GM23338 (cell line): ENCODE data around the gene SHISAL2B. TPM values are rescaled to one million over a fixed set of nuclear protein-coding genes. Genes with fewer than 3 reads are reported as not detected.
"Not testable (repeated sequence)": the region's sequence is repeated elsewhere in the genome, so short reads cannot be mapped to it uniquely, and the experiment has no call there.

Experiments used
- ATAC-seq: fragments of 200-7000 bp; cut with Tn5 transposase; 3 replicates; pipeline ENCODE4 v1.9.1; 2020
- DNase-seq: peaks from one replicate; pipeline ENCODE4 v3.0.0-alpha.2; 2015; ENCODE audit warnings: low spot score
- H2AFZ ChIP-seq: fragments of 200-600 bp; sonication (generic); 2 replicates; pipeline ENCODE4 v1.8.0; 2016; ENCODE audit warnings: antibody characterized with exemption, mild to moderate bottlenecking, moderate library complexity
- H3F3A ChIP-seq: fragments of 200-600 bp; sonication (generic); replicated peaks from 2 replicates; pipeline ENCODE4 v1.8.0; 2017; ENCODE audit warnings: antibody characterized with exemption, mixed run types, low read depth
- H3K27ac ChIP-seq: fragments of 200-600 bp; sonication (generic); 2 replicates; pipeline ENCODE4 v1.6.1; 2016; ENCODE audit warnings: low read depth
- H3K27me3 ChIP-seq: fragments of 200-600 bp; sonication (generic); 2 replicates; pipeline ENCODE4 v1.8.0; 2016; ENCODE audit warnings: mild to moderate bottlenecking, mixed run types, moderate library complexity; ENCODE audit not compliant: insufficient read depth
- H3K36me3 ChIP-seq: fragments of 200-600 bp; sonication (generic); 2 replicates; pipeline ENCODE4 v1.8.0; 2016; ENCODE audit warnings: mild to moderate bottlenecking; ENCODE audit not compliant: insufficient read depth
- H3K4me1 ChIP-seq: fragments of 200-600 bp; sonication (generic); 2 replicates; pipeline ENCODE4 v1.8.0; 2016; ENCODE audit warnings: mild to moderate bottlenecking, moderate library complexity; ENCODE audit not compliant: insufficient read depth
- H3K4me2 ChIP-seq: fragments of 200-600 bp; sonication (generic); 2 replicates; pipeline ENCODE4 v1.7.1; 2017; ENCODE audit warnings: mixed run types
- H3K4me3 ChIP-seq: fragments of 200-600 bp; sonication (generic); 2 replicates; pipeline ENCODE4 v1.6.1; 2016; ENCODE audit warnings: mixed run types
- H3K79me2 ChIP-seq: fragments of 200-600 bp; sonication (generic); replicated peaks from 2 replicates; pipeline ENCODE4 v1.8.0; 2017; ENCODE audit warnings: mild to moderate bottlenecking; ENCODE audit not compliant: insufficient read depth
- H3K9me2 ChIP-seq: fragments of 200-600 bp; sonication (generic); 2 replicates; pipeline ENCODE4 v1.8.0; 2017; ENCODE audit not compliant: insufficient read depth
- H4K20me1 ChIP-seq: fragments of 200-600 bp; sonication (generic); replicated peaks from 2 replicates; pipeline ENCODE4 v1.8.0; 2017; ENCODE audit warnings: mild to moderate bottlenecking; ENCODE audit not compliant: insufficient read depth
- H3K27ac Mint-ChIP-seq: 2 replicates; pipeline ENCODE4 v1.8.0; 2020; ENCODE audit warnings: inconsistent platforms, mild to moderate bottlenecking, moderate library complexity, mixed read lengths
- H3K27me3 Mint-ChIP-seq: 3 replicates; pipeline ENCODE4 v1.8.0; 2022; ENCODE audit warnings: low read depth, mild to moderate bottlenecking, moderate library complexity, mixed read lengths, inconsistent platforms; ENCODE audit not compliant: insufficient read depth, poor library complexity
- H3K36me3 Mint-ChIP-seq: 3 replicates; pipeline ENCODE4 v1.8.0; 2021; ENCODE audit warnings: low read depth, mild to moderate bottlenecking, inconsistent platforms, moderate library complexity, mixed read lengths
- H3K4me1 Mint-ChIP-seq: 3 replicates; pipeline ENCODE4 v1.8.0; 2020; ENCODE audit warnings: mild to moderate bottlenecking, inconsistent platforms, mixed read lengths
- H3K4me3 Mint-ChIP-seq: 3 replicates; pipeline ENCODE4 v1.8.0; 2021; ENCODE audit warnings: moderate library complexity, mild to moderate bottlenecking, inconsistent platforms, mixed read lengths
- H3K9me3 Mint-ChIP-seq: 3 replicates; pipeline ENCODE4 v1.8.0; 2020; ENCODE audit warnings: moderate library complexity, mild to moderate bottlenecking, inconsistent platforms, mixed read lengths
- CREB1 ChIP-seq: fragments of 250-450 bp; sonication (Bioruptor Pico); IDR thresholded peaks from 2 replicates; pipeline ENCODE4 v1.5.0; 2020; ENCODE audit warnings: low read depth, mild to moderate bottlenecking, moderate library complexity
- CTCF ChIP-seq, 2 experiments: fragments of 200-600 bp in 1 of 2; sonication (generic) in 1 of 2; conservative IDR thresholded peaks; 2 replicates each; pipeline versions ENCODE4 v1.5.1 to v1.6.1; 2016 to 2017; ENCODE audit warnings: antibody characterized with exemption in 2 of 2, low read depth in 2 of 2, mild to moderate bottlenecking in 2 of 2, moderate library complexity in 1 of 2
- ETS1 ChIP-seq: IDR thresholded peaks from 2 replicates; pipeline ENCODE4 v1.6.1; 2016; ENCODE audit warnings: antibody characterized with exemption
- EZH2 ChIP-seq: fragments of 200-600 bp; sonication (generic); IDR thresholded peaks from one replicate; pipeline ENCODE4 v1.8.0; 2017; ENCODE audit warnings: antibody characterized with exemption, mild to moderate bottlenecking, low read depth; ENCODE audit not compliant: unreplicated experiment
- EZH2phosphoT487 ChIP-seq: fragments of 200-600 bp; sonication (generic); IDR thresholded peaks from one replicate; pipeline ENCODE4 v1.8.1; 2018; ENCODE audit warnings: antibody characterized with exemption; ENCODE audit not compliant: unreplicated experiment
- JUNB ChIP-seq: IDR thresholded peaks from one replicate; pipeline ENCODE4 v1.6.1; 2016; ENCODE audit warnings: antibody characterized with exemption; ENCODE audit not compliant: unreplicated experiment
- NANOG ChIP-seq: IDR thresholded peaks from 2 replicates; pipeline ENCODE4 v1.6.1; 2016; ENCODE audit warnings: antibody characterized with exemption, borderline replicate concordance
- POLR2AphosphoS5 ChIP-seq: IDR thresholded peaks from 2 replicates; pipeline ENCODE4 v1.6.1; 2016; ENCODE audit warnings: antibody characterized with exemption, low read depth
- REST ChIP-seq: IDR thresholded peaks from one replicate; pipeline ENCODE4 v1.6.1; 2018; ENCODE audit warnings: antibody characterized with exemption; ENCODE audit not compliant: unreplicated experiment
- ZNF114 ChIP-seq: fragments of 250-450 bp; sonication (Bioruptor Pico); IDR thresholded peaks from 2 replicates; pipeline ENCODE4 v1.5.0; 2020; ENCODE audit warnings: mild to moderate bottlenecking, moderate library complexity
- polyA plus RNA-seq: library from polyadenylated mRNA; unstranded; fragments of >200 nt; fragmentation: Nextera tagmentation; extraction: Ambion mirVana; gene quantifications from 2 replicates; pipeline ENCODE4 v1.2.1, GENCODE V29; 2016
- total RNA-seq: library from RNA; depleted of rRNA; stranded (reverse); fragments of >200 nt; shearing (Covaris generic); gene quantifications from 2 replicates; pipeline ENCODE4 v1.2.3, GENCODE V29; 2014

SHISAL2B gene
- total and polyA plus RNA-seq, 2 experiments from 2014 or later, result 12.3 to 21.1 TPM

- TF ChIP-seq NANOG (no peak), ZNF114 (no peak), EZH2 (no peak), CTCF (conservative IDR thresholded peaks at IDR 0.05; ENCODE audit: low read depth in 2 of 2) (no peak), POLR2AphosphoS5 (no peak), ETS1 (no peak), EZH2phosphoT487 (no peak), JUNB (no peak)
Measured at GRCh38 chr5:64659289-64659688, 31.0 kb upstream of the SHISAL2B start (continued).

GRCh38 chr5:64663181-64663580 lies 27.1 kb upstream of the SHISAL2B start:
- H3K27me3 ChIP-seq, H3K79me2 ChIP-seq, H3K4me3 ChIP-seq, H3K36me3 ChIP-seq, H3K4me2 ChIP-seq, H3K27ac Mint-ChIP-seq, H2AFZ ChIP-seq, H3K4me3 Mint-ChIP-seq, H3F3A ChIP-seq, DNase-seq, H3K9me2 ChIP-seq, ATAC-seq, H3K4me1 ChIP-seq, H3K27ac ChIP-seq, H3K36me3 Mint-ChIP-seq, H3K27me3 Mint-ChIP-seq, H3K9me3 Mint-ChIP-seq, H4K20me1 ChIP-seq: not testable (repeated sequence)
- peaks cover 16% of the 10 kb centered on the region for H3K4me1 Mint-ChIP-seq

- Mint-ChIP-seq H3K4me3 (no peak overlapping the region), H3K4me1 (peaks cover 16% of the 10 kb centered on the region), H3K36me3 (no peaks in the 10 kb centered on the region), H3K9me3 (no peaks in the 10 kb centered on the region), H3K27me3 (no peaks in the 10 kb centered on the region), H3K27ac (no peak overlapping the region)
- H3K79me2 ChIP-seq, result no peaks in the 10 kb centered on the region
- H3K27ac ChIP-seq, result no peak overlapping the region
- no peaks in the 10 kb centered on the region for H3K36me3 ChIP-seq
- H3K27me3 ChIP-seq, result no peaks in the 10 kb centered on the region
- H3K4me2 ChIP-seq, result no peak overlapping the region
- DNase-seq (no peak), ATAC-seq (no peak)
- H3K9me2 ChIP-seq, result no peaks in the 10 kb centered on the region
- peaks cover 4% of the 10 kb centered on the region; the same call in 1 of the 2 replicates for H3K4me1 ChIP-seq
- no peaks in the 10 kb centered on the region for H4K20me1 ChIP-seq
- no peak overlapping the region for H2AFZ ChIP-seq
- TF ChIP-seq CREB1 (CRISPR knock-in tag), result no peak
- TF ChIP-seq JUNB, result no peak
- no peak for TF ChIP-seq REST
- no peak for TF ChIP-seq ZNF114
- no peak overlapping the region for H3K4me3 ChIP-seq
- H3F3A ChIP-seq, result no peaks in the 10 kb centered on the region
Measured at GRCh38 chr5:64665243-64665642, 25.1 kb upstream of the SHISAL2B start.
